Frontal cortex (tissue), 4 donors: ENCODE results near the gene EPHB6. TPM values are rescaled to one million over a fixed set of nuclear protein-coding genes. Genes with fewer than 3 reads are reported as not detected.

Experiments
- DNase-seq, 2 donors: peaks; one replicate each; pipeline ENCODE4 v3.0.0; 2012; ENCODE audit warnings: low spot score in 2 of 2
- FAIRE-seq: peaks from 2 replicates; lab custom pipeline; 2012; peaks lifted over from hg19 to GRCh38; lab: Jason Lieb, UNC
- total RNA-seq: library from RNA; depleted of rRNA; stranded (reverse); fragments of >200 nt; gene quantifications from one replicate; pipeline ENCODE4 v1.2.3, GENCODE V29; 2014
- donor health status: control.
- donor health status: control.
- donor health status: control.

Gene EPHB6
- total RNA-seq, 1 donor from 2014 or later = 29.3 TPM

GRCh38 chr7:142914121-142914520, 59.2 kb downstream of the EPHB6 start:
- DNase-seq = no peak
- no peak for FAIRE-seq

GRCh38 chr7:142915315-142915714, 60.4 kb downstream of the EPHB6 start:
- DNase-seq (no peak), FAIRE-seq (no peak)

GRCh38 chr7:142916508-142916907, 61.6 kb downstream of the EPHB6 start:
- FAIRE-seq (no peak), DNase-seq (no peak)

DNA sequence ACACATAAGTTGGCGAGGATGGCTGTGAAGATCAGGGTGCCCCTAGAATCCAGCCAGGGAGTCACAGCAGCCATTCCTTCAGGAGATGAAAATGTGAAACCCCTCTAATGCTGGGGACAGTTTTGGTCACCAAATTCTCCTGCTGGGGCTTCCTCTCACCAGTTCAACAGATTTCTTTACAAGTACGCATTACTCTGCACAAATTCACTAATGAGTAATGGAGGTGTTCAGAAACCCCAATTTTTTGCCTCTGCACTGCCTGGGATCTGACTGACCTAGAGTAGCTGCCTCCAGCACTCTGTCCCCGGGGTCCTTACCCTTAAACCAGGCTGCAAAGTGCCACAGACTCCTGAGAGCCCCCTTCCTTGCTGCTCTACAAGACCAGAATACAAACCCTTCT, 62.6 kb downstream of the EPHB6 start:
- FAIRE-seq (no peak), DNase-seq (no peak)

- no peak for FAIRE-seq
- DNase-seq = no peak
These were observed 64.0 kb downstream of the EPHB6 start for GRCh38 chr7:142918901-142919300.

DNA sequence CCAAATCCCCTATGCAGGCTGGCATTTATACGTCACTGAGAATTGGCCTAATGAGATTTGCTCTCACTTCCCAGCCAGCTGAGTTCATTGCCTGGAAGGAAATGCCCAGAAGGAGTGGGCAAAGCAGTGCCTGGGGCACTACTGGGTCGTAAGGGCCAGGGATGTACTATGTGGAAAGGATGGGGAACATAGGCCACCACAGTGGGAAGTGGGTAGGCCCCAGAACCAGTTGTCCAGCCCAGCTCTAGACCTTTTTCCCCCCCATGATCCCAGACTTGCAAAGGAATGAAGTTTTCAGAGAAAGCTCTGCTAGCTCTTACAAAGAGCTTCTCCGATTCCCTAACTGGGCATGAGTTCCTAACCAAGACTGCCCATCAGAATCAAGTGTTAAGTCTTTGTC, 64.8 kb downstream of the EPHB6 start:
- no peak for FAIRE-seq
- DNase-seq = no peak

Other genes starting within 250 kb of the EPHB6 start
- not detected for gene PRSS1, start 105.6 kb upstream of the EPHB6 start, total RNA-seq
- not detected for gene PRSS2, start 84.1 kb upstream of the EPHB6 start, total RNA-seq
- under 0.01 TPM for gene TRPV6, start 30.7 kb downstream of the EPHB6 start, total RNA-seq
- not detected for gene TRPV5, start 78.7 kb downstream of the EPHB6 start, total RNA-seq
- gene LLCFC1, start 84.4 kb downstream of the EPHB6 start, total RNA-seq = not detected
- gene KEL, start 107.3 kb downstream of the EPHB6 start, total RNA-seq = 0.82 TPM
- gene OR9A2, start 172.1 kb downstream of the EPHB6 start, total RNA-seq = under 0.01 TPM
- gene OR6V1, start 197.3 kb downstream of the EPHB6 start, total RNA-seq = not detected